ENCODE results near the gene ASB10.

Gene ASB10, protein sequence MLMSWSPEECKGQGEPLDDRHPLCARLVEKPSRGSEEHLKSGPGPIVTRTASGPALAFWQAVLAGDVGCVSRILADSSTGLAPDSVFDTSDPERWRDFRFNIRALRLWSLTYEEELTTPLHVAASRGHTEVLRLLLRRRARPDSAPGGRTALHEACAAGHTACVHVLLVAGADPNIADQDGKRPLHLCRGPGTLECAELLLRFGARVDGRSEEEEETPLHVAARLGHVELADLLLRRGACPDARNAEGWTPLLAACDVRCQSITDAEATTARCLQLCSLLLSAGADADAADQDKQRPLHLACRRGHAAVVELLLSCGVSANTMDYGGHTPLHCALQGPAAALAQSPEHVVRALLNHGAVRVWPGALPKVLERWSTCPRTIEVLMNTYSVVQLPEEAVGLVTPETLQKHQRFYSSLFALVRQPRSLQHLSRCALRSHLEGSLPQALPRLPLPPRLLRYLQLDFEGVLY

DNA sequence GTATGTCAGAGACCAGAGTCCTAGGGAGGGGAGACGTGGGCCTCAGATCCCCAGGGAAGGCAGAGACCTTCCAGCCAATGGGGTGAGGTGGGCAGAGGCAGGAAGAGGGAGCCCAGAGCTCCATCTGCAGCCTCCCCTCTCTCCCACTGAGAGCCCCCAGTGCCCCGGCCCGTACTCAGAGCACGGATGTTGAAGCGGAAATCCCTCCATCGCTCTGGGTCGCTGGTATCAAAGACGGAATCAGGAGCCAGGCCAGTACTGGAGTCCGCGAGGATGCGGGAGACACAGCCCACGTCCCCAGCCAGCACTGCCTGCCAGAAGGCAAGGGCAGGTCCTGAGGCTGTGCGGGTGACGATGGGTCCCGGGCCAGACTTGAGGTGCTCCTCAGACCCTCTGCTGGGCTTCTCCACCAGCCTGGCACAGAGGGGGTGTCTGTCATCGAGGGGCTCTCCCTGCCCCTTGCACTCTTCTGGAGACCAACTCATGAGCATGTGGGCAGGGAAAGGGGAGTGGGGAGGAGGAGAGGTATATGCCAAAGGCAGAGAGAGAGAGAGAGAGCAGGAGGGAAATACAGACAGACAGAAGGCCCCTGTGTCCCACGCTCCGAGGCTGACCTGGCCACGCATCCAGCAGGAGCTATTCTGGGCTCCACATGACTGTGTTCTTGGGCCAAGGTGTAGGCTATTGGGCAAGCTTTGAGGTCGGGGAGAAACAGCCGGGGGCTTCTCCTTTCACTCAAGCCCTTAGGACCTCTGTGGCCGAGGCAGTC lies at the start of gene ASB10:
ASB10 (minus strand) TSS at position 611 of the 769 bp plus-strand sequence; CDS start at position 491, 120 bp downstream.
- DNase-seq: no peak

DNA sequence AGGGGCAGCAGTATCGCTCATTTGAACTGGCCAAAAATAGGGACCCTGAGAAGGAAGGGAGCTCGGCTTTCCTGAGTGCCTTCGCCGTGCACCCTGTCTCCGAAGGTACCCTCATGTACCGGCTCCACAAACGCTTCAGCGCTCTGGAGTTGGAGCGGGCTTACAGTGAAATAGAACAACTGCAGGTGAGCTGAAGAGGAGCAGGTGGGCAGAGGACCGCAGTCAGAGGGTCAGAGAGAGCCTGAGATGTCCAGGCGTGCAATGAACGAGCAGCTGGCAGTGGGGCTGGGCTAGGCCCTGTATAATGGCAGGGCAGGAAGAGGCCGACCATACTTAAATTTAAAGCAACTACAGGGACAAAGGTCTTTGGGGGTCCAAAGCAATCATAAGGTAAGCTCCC lies 49.4 kb upstream of the ASB10 start:
- no peak for DNase-seq

DNA sequence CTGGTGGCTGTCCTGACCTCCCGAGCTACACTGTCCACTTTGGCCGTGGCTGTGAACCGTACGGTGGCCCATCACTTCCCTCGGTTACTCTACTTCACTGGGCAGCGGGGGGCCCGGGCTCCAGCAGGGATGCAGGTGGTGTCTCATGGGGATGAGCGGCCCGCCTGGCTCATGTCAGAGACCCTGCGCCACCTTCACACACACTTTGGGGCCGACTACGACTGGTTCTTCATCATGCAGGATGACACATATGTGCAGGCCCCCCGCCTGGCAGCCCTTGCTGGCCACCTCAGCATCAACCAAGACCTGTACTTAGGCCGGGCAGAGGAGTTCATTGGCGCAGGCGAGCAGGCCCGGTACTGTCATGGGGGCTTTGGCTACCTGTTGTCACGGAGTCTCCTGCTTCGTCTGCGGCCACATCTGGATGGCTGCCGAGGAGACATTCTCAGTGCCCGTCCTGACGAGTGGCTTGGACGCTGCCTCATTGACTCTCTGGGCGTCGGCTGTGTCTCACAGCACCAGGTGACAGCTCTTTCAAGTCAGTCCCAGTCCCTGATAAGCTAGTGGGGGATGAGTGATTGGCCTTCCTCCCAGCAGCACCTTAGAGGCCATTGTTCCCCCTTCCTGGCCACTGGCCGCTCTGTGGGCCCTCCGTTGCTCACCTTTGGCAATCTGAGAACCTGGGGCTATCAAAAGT lies 48.2 kb upstream of the ASB10 start:
- DNase-seq: no peak

DNA sequence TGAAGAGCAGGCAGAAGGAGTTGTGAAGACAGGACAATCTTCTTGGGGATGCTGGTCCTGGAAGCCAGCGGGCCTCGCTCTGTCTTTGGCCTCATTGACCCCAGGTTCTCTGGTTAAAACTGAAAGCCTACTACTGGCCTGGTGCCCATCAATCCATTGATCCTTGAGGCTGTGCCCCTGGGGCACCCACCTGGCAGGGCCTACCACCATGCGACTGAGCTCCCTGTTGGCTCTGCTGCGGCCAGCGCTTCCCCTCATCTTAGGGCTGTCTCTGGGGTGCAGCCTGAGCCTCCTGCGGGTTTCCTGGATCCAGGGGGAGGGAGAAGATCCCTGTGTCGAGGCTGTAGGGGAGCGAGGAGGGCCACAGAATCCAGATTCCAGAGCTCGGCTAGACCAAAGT lies 46.8 kb upstream of the ASB10 start:
- no peak for DNase-seq

DNA sequence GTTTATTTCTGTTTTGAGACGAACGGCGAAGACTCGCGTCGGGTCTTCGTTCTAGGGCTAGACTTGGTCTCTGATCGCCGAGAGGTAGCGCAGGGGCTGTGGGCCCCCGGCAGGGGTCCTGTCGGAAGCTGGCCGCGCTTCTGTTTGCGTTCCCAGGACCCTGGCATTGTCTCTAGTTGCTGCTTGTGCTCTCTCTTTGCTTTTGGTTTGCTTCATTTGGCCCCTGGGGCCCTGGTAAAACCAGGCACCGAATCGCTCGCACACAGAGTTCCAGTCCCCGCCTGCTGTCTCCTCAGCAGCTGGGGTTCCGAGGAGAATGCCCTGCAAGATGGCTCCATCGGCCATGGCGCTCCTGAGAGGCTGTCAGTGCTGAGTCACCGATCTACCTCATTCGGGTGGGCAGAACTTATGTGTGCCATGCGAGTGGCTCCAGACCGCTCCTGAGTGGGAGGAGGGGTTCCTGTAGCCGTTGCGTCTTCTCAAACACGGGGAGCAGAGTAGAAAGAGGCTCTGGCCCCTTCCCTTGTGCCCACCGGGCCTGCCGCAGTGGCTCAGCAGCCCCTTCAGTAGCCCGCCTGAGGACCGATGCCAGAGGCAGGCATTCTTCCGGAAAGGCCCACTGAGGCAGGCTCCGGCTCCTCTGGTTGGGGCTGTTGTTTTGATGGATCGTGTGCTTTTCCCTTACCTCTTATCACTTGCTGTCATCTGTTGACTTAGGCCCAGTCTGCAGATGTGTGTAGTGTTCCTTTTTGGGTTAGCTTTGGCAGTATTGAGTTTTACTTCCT lies 46.1 kb upstream of the ASB10 start:
- peak; percentile 77 for DNase-seq

DNA sequence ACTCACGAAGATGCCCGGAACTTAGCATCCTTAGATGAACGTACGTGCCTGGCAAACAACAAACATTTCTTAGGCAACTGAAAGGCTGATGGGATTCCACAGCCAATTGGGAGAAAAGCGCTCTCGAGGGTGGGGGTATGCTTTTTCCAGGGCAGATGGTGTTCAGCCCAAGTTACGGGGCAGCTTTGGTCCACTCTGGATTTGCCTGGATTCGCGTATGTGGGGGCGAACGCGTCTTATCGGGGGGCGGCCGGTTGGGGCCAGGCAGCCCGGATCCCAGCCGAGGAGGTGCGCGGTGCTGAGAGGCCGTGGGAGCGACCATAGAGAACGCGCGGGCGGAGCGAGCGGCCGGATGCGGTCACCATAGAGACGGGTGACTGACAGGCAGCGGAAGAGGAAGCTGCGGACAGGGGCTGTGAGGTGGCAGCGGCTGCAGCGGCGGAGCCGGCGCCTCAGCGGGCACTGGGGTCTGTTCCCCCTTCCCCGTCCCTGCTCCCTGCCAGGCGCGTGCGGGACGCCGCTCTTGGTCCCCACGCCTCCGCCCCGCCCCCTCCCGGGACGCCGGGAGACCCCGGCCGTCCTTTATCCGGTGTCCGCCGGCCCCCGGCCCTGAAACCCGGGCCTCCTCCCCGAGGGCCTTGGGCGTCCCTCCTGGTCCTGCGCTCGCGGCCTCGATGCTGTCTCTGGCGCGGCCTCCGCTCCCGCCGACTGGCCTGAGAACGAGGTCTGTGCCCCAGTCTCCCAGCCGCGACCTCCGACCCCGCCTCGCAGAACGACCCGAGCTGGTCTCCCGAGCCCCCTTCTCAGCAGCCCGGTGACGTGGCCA lies 45.3 kb upstream of the ASB10 start, which contains the start of gene CHPF2:
CHPF2 (plus strand) TSS at position 393 of the 826 bp plus-strand sequence. CDS start 1,529 bp downstream, outside the sequence.
- peak; percentile 93 for DNase-seq

DNA sequence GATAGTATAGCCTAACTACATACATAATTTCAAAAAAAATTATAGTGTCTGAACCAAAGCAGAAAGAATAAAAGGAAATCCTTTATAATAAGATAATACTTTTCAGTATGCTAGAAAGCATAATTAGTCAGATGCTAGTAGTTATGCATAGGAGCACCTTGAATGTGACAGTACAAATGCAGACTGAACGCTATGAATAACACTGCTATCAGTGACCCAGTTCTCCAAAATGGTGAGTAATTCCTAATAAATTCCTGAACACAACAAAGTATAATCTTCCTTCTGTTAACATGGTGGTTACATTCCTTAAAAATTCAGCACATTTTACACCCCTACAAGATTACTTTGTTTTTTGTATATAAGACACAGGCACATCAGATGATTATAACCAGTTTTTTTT lies 44.0 kb upstream of the ASB10 start:
- DNase-seq: no peak

DNA sequence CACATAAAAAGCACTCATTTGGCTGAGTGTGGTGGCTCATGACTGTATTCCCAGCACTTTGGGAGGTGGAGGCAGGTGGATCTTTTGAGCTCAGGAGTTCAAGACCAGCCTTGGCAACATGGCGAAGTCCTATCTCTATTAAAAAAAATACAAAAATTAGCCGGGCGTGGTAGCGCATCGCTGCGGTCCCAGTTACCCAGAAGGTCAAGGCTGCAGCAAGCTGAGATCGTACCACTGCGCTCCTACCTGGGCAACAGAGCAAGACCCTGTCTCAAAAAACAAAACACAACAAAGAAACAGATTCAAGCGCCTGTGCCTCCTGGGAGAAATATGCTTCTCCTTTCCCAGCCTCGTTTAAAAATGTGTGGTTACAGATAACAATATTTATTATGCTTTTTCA lies 42.2 kb upstream of the ASB10 start:
- no peak for DNase-seq

DNA sequence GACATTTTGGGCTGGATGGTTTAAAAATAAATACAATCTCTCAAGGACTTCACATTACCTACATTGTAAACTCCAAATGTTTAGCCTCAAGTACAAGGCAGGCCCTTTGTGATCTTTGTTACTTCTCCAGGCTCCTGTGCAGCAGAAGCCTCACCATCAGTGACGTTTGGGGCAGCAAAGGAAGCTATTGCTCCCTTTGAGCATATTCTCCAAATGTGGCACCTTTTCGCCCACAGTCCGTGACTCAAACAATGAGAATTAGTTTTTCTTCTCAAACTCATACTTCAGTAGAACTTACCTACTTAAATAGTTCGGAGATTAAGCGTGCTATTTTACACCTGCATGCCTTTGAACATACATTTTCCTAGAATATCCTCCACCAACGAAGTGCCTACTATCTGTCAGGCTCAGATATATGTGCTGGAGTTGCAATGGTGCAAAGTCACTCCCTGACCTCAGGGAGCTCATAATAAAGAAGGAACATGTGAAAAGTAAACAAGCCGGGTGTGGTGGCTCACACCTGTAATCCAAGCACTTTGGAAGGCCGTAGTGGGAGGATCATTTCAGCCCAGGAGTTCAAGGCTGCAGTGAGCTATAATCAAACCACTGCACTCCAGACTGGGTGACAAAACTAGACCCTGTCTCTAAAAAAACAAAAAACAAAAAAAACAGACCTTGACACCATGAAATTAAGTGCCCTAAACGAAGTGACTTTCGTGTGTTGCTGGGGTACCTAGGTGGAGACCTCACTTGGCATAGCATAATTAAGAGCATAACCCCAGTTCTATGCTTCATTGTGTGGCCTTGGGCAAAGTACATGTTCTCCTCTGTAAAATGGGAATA lies 41.2 kb upstream of the ASB10 start:
- DNase-seq: no peak

DNA sequence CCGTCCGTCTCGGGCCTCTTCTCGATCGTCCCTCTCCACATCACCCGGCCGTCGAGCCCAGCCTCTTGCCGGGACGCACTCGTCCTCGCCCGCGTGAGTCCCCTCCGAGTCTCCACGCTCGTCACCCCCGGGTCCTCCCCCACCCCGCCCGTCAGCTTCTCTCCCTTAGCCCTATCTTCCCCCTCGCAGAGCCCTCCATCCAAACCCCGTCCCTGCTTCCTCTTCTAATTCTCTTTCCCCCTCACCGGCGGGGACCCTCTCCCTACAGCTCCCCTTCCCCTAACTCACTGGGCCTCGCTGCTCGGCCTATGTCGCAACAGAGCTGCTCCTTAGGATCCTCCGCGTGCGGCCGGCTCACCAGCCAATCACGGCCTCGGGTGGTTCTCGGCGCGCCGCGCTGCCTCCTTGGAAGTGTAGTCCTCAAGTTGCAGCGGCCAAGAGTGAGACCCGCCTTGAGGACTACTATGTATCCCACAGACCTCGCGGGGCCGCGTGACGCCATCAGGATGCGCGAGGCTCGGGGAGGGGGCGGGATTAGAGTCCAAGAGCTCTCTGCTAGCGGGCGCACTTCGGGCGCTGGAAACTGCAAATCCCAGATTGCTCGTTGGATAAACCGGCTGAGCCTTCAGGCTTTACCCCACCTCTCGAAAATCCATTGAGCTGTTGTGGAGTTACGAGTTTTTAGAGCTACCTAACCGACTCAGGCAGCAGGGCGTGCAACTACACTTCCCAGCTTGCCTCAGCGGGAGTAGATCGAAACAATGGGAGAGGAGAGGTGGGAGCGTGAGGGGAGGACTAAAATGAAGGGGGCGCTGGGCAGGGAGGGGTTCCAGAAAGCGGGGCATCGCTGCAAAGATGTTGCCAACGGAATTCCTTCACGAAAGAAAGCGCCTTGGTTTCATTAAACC lies 40.1 kb upstream of the ASB10 start, which contains the start of gene ABCF2:
ABCF2 (minus strand) TSS at position 331 of the 908 bp plus-strand sequence. CDS start 747 bp downstream, outside the sequence.
- peak; percentile 100 for DNase-seq

DNA sequence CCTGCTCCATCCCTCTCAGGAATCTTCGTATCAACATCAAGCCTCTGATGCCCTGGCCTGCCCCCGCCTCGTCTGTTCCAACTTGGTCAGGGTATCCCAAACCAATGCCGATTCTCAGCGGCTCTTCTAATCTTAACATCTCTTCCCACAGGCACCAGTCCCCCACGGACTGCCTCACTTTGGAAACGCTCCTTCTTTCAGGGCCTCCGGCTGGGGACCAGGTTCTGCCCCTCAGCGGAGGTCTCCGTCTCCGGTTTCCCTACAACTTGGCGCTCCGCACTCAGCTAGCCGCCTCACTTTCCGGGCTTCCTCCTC lies 39.5 kb upstream of the ASB10 start:
- DNase-seq: no peak

DNA sequence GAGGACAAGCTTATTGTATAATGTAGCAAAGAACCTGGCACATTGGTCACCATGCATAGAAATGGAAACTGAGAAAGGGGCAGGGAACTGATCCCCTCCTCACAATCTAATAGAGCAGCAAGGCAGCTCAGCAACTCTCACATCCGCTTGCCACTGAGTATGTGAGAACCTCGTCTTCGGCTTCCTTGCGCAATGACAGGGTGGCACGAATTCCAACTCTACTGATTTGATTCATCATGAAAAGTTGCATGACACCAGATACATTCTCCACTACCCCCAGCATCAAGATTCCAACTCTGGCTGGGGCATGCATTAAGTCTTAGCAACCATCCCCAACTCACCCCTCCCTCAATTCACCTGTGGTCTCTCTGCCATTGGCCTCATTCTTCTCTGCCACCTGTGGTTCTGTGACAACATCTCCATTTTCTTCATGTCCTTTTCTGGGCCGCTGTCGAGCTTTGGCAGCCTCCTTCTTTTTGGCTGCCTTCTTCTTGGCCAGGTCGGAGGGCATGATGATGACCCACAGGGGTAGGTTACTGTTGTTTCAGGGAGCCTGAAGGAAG lies 39.0 kb upstream of the ASB10 start:
- DNase-seq: no peak

DNA sequence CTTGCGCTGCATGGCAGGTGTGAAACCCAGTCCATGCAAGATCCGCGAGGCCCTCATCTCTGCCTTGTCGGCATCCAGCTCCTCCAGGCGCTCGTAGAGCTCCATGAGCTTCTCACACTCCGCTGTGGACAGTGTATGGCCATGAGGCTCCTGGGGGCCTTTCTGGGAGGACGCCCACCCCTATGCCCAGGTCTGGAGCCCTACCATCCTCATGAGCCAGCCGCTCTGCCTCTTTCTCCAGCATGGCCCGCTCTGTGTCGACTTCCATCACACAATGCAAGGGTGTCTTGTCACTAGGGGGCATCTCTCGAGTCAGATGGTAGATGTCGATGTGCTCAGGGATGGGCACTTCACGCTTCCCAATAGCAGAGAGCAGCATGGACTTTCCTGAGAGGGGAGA lies 36.7 kb upstream of the ASB10 start:
- no peak for DNase-seq

DNA sequence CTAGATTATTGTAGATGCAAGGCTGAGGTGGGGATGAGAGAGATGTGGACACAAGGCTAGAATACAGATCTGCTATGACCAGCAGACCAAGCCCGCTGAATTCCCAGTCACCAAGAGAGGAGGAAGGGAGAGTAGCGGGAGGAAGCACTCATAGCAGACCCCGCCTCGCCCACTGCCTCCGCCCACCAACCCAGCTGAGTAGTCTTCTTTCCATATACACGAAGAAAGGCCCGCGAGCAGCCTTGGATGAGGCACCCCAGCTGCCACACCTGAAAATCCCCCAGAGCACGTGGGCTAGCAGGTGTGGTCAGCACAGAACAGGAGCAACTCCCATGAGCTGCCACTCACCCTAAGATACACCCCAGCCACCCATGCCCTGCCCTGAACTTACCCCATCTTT lies 31.1 kb upstream of the ASB10 start:
- no peak for DNase-seq

DNA sequence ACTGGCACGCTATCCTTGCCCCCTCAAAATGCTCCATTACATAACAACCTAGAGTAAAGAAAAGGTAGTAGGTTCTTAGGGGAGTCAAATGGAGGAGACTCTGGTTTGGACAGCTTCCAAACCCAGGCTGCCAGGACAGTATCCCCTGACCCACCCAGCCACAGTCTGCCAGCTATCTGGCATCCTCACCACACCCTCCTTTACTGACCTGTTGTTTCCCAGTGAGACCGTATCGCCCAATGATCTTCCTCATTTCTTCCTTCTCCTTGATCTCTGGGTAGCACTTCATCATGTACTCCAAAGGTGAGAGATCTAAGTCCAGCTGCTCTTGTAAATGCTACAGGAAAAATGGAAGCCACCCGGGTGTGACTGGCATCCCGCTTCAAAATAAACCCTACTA lies 28.3 kb upstream of the ASB10 start:
- DNase-seq: no peak

DNA sequence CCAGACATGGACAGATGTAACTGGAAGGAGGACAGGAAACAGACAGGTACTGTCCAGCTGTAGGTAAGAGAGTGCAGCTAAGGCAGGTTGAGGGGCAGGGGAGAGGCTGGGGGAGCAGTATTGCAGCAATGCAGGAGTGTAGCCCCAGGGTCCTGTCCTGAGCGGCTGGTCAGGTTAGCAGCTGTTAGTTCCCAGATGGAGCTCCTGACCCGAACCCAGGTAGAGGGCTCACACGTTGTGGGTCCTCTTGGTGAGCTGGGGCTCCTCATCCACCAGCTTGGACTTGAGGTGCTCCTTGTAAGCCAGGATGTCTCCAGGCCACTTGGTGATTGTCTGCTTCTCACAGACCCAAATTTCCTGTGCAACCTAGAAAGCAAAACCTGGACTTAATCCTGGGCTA lies 26.8 kb upstream of the ASB10 start:
- DNase-seq: no peak

DNA sequence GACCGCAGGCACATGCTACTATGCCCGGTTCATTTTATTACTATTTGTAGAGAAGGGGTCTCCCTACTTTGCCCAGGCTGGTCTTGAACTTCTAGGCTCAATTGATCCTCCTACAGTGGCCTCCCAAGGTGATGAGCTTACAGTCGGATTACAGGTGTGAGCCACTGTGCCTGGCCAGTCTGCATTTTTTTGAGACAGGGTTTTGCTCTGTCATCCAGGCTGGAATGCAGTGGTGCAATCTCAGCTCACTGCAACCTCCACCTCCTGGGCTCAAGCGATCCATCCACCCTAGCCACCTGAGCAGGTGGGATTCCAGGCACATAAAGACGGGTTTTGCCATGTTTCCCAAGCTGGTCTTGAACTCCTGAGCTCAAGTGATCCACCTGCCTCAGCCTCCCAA lies 25.6 kb upstream of the ASB10 start:
- DNase-seq: no peak

DNA sequence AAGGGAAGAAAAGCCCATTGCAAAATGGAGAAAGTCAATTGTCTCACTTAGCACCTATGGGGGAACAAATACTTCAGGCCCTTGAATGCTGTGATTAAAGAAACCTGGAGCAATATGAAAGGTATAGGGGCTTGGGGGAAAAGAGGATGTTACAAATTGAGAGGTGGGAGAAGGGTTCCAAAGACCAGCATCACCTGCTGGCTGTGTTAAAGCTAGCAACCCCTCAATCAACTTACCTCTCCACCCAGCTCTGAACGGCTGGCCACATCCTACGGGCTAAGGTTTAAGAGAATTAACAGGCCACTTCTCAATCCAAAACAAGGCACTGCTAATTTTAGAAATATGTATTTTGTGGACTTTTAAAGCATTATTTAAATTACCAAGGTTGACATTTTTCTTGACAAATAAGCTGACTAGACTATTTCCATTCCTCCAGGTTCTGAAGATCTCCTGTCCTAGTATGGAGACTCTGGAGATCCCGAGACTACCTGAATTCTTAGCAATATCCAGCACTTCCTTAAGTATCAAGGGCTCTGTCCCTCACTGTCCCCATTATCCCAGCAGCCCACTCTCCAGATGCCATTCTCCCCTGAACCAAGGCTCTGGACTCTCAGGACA lies 24.2 kb upstream of the ASB10 start:
- no peak for DNase-seq
